Measurements from ENCODE around the gene ELL. TPM values are rescaled to one million over a fixed set of nuclear protein-coding genes. Genes with fewer than 3 reads are reported as not detected.

Gene ELL
- total RNA-seq, 1 donor from 2014 or later, result 30.5 TPM

GRCh38 chr19:18484992-18485391, 36.9 kb downstream of the ELL start:
- DNase-seq (ENCODE audit: low spot score in 2 of 2), result no peak
- TF ChIP-seq CTCF (IDR thresholded peaks at IDR 0.05), result no peak
- H3K9me3 ChIP-seq, result no peaks in the 10 kb centered on the region
- H3K4me3 ChIP-seq, result no peak overlapping the region
- intact Hi-C loops (cut with DNase I), result no loop called here
- H3K27ac ChIP-seq, result peak overlapping the region in 1 of 2 donors; percentile 65
- H3K4me1 ChIP-seq, result peaks cover 9 to 69% of the 10 kb centered on the region in 2 donors
- no peaks in the 10 kb centered on the region for H3K27me3 ChIP-seq
- no peaks in the 10 kb centered on the region for H3K36me3 ChIP-seq

DNA sequence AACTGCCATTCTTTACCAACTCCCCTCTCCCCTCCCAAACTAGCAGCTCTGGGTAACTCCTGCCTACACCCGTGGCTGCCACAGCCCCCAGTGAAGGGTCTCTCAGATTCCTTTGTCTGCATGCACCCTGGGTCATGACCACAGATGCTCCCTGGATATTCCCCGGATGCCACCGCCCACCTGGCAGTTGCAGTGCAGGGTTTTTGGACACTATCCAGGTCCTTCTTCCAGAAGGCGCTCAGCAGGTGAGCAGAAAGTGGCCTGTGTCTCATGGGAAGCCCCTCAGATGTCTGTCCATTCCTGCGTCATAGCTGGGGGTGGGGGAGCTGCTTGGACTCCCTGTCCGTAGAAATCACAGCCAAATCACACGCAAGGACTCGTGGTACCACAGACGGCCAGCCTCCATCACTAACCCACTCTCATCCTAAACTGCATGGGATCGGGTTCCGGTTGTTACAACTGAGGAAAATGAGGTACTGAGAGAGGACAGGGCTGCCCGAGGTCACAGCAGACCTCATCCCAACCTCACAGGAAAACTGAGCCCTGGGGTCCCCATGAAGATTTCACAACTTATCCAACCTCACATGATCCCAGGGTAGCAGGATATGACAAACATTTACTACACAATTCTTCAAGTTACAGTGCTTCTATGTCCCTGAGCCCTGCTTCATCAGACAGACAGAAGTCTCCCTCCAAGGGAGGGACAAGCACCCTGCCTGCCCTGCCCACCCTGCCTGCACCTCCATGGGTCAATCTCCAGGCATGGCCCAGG, 38.6 kb downstream of the ELL start:
- no peaks in the 10 kb centered on the region for H3K9me3 ChIP-seq
- no peak overlapping the region for H3K27ac ChIP-seq
- TF ChIP-seq CTCF (IDR thresholded peaks at IDR 0.05), result no peak
- H3K36me3 ChIP-seq, result no peaks in the 10 kb centered on the region
- no peak for DNase-seq (ENCODE audit: low spot score in 2 of 2)
- no peak overlapping the region for H3K4me3 ChIP-seq
- H3K4me1 ChIP-seq, result peaks cover 14 to 72% of the 10 kb centered on the region in 2 donors
- H3K27me3 ChIP-seq, result no peaks in the 10 kb centered on the region
- intact Hi-C loops (cut with DNase I), result no loop called here

DNA sequence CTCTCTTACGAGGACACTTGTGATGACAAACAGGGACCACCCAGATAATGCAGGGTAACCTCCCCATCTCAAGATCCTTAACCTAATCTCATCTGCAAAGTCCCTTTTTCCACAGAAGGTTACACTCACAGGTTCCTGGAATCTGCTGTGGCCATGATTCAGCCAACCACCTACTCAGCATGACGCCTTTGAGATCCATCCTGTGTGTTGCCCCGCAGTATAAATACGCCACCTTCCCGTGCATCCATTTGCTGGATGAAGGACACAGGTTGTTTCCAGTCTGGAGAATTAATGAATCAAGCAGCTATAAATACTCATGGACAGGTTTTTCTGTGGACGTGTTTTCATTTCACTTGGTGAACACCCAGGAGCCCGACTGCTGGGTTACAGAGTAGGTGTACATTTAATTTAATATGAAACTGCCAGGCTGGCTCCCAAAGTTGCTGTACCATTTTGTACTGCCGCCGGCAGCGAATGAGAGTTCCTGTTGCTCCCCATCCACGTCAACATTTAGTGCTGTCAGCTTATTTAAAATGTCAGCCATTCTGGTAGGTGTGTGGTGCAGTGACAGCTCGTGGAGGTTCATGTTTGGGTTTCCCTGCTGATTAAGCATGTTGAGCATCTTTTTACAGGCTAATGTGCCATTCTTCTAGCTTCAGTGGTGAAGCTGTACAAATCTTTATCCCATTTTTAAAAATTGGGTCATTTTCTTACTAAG, 40.2 kb downstream of the ELL start:
- no peak for TF ChIP-seq CTCF (IDR thresholded peaks at IDR 0.05)
- H3K27me3 ChIP-seq, result no peaks in the 10 kb centered on the region
- H3K4me3 ChIP-seq, result no peak overlapping the region
- DNase-seq (ENCODE audit: low spot score in 2 of 2), result no peak
- no peaks in the 10 kb centered on the region for H3K9me3 ChIP-seq
- no peaks in the 10 kb centered on the region for H3K36me3 ChIP-seq
- intact Hi-C loops (cut with DNase I), result no loop called here
- peaks cover 18 to 58% of the 10 kb centered on the region in 2 donors for H3K4me1 ChIP-seq
- peak overlapping the region in 1 of 2 donors; percentile 2 for H3K27ac ChIP-seq

GRCh38 chr19:18480006-18480691, 41.7 kb downstream of the ELL start:
- Histone ChIP-seq H3K27ac (peak overlapping the region; percentile 76 to 82), H3K27me3 (no peaks in the 10 kb centered on the region), H3K4me3 (no peak overlapping the region), H3K4me1 (peaks cover 18 to 44% of the 10 kb centered on the region in 2 donors), H3K36me3 (no peaks in the 10 kb centered on the region), H3K9me3 (no peaks in the 10 kb centered on the region)
- intact Hi-C loops (cut with DNase I), result no loop called here
- no peak for TF ChIP-seq CTCF (IDR thresholded peaks at IDR 0.05)
- DNase-seq (ENCODE audit: low spot score in 2 of 2), result peak in 1 of 2 donors; percentile 89

DNA sequence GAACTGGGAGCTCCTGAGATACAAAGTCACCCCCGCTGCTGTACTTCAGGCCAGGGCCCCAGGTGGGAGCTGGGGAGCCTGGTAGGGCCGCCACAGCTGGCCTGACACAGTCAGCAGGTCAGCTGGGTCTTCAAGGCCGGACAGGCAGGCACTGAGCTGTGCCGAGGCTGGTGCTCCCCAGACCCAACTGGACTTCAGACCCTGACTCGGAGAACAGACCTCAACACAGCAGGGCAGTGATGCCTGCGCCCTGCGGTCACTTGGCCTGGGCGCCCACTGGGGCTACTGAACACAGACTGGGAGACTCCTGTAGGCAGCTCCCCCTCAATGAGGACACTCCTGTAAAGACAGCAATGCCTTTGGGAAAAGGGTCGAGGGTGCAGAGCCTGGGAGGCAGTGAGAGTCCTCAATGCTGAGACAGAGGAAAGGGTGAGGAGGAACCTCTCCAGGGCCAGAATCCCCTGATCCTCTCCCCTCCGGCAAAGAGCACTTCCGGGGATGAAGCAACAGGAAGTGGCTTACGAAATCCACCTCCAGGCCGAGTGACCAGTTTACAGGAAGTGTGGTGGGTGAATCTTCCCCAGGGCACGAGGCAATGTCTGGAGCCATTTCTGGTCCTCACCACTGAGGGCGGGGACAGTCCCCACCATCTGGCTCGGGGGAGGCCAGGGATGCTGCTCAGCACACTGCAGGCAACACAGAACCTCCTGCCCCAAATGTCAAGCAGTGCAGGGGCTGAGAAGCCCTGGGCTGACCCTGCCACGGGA, 43.1 kb downstream of the ELL start:
- Histone ChIP-seq H3K27me3 (no peaks in the 10 kb centered on the region), H3K27ac (peak overlapping the region; percentile 76 to 82), H3K9me3 (no peaks in the 10 kb centered on the region), H3K4me1 (peaks cover 18 to 45% of the 10 kb centered on the region in 2 donors), H3K4me3 (no peak overlapping the region), H3K36me3 (no peaks in the 10 kb centered on the region)
- no peak for TF ChIP-seq CTCF (IDR thresholded peaks at IDR 0.05)
- peak in 1 of 2 donors; percentile 93 for DNase-seq (ENCODE audit: low spot score in 2 of 2)
- intact Hi-C loops (cut with DNase I), result no loop called here
